ENCODE results near the gene MASTL.
"Not testable (repeated sequence)": the region's sequence is repeated elsewhere in the genome, so short reads cannot be mapped to it uniquely, and the experiment has no call there.

Gene MASTL

DNA sequence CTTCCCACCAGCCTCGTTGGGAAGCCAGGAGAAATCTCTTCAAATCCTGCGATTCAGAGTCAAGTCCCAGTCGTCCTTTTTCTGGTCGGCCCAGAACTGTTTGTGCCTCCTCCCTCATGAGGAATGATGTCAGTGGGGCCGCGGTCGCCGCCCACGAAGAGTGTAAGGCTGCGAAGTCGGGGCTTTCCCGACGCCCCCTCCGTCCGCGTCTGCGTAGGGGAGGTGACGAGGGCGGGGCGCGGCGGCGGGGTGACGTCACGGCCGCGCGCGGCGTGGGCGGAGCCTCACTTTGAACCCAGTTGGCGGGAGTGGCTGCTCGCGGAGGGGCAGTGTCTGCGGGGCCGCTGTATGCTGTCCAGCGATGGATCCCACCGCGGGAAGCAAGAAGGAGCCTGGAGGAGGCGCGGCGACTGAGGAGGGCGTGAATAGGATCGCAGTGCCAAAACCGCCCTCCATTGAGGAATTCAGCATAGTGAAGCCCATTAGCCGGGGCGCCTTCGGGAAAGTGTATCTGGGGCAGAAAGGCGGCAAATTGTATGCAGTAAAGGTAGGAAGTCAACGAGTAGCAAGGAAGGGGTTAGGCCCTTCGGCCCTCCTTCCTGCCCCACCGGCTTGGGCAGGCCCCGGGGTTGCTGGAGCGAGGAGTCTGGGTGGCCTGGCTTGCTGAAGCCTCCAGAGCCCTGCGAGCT lies at the start of gene MASTL:
MASTL (plus strand) TSS at position 287 of the 689 bp plus-strand sequence; CDS start at position 362, 75 bp downstream.
- peak; percentile 90 to 92 for DNase-seq

DNA sequence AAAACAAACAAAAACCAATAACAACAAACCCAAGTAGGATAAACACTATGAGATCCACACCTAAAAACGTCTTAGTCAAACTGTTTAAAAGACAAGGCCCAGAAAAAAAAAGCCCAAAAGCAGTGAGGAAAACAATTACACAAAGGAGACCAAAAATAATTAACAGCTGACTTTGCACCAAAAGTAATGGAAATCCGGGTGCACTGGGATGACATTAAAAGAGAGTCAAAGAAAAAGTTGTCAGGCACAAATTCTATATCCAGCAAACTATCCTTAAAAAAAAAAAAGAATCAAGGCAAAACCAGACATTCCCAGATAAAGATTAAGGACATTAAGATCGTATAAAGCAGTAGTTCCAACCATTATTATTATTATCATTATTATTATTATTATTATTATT lies 47.0 kb upstream of the MASTL start:
- no peak for DNase-seq

DNA sequence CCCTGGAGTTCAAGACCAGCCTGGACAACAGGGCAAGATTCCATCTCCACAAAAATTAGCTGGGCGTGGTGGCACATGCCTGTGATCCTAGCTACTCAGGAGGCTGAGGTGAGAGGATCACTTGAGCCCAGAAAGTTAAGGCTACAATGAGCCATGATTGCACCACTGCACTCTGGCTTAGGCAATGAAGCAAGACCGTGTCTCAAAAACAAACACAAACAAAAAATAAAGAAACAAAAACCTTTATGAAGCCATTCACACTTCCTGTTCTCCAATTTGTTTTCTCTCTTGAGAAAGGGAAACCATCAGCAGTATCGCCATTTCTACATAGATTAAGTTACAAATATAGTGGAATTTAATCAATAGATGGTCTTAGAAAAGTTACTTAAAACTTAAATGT lies 20.8 kb upstream of the MASTL start:
- no peak for DNase-seq

DNA sequence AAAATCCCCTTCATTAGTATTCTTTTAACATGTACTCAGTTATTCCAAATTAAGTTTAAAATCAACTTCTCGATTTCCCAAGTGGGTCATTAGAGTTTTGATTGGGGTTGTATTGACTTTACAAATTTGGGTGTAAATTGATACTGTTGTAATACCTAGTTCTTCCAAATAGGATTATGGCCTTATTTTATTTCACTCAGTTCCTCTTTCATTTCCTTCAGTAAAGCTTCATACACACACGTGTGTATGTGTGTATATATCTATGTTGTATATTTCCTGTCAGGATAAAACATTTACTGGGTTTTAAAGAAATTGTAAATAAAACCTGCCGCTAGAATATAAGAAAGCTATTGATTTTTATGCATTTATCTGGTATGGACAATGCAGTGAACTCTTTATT lies 16.9 kb upstream of the MASTL start:
- DNase-seq: no peak

DNA sequence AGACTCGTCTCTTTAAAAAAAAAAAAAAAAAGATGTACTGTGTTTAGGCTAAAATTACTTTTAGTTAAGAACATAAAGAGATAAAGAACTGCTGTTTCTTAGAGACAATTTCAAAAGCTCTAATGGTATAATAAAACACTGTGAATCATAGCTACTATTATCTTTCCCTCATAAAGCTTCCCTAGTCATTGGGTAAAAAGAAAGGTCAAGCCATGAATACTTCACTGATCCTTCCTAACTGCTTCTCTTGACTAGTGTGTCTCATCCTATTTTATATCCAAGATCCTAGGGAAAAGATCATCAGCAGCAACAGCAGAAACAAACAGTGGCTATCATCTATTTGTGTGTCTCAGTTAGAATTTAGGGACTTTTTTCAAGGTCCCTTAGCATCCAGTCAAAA lies 11.5 kb upstream of the MASTL start:
- no peak for DNase-seq

DNA sequence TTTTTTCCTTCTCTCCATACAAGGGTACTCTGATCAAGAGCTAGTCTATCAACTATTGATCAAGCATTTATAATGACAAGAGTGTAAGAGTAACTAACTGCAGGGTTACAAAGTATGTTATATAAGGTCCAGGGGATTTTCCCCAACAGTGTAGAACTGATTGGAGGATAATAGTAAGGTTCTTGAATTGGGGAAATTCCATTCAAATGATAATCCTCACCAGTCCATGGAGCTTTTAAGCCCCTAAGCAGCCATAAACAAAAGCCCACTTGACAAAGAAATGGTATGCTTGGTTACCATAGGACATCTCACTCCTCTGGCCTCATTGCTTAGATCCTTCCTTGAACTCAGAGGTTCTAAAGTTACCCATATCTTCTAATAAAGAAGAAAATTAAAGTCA lies 9.2 kb upstream of the MASTL start:
- no peak for DNase-seq

DNA sequence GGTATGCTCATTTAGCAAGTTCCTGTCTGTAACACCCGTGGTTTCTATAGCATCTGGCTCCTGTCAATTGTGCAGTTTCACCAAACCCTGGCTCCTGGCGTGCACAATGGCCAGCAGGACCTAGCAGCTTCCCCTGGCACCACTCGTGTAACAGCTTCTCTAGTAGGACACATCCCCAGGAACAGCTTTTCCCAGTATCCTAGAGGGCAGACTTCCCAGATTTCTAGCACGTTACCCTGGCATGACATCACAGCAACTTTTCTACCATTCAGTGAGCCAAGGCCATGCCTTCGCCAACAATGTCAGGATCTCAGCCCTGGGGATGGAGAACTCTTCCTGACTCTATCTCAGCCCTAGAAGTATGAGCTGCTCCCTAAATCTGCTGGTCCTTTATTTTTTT lies 7.5 kb upstream of the MASTL start:
- DNase-seq: no peak

DNA sequence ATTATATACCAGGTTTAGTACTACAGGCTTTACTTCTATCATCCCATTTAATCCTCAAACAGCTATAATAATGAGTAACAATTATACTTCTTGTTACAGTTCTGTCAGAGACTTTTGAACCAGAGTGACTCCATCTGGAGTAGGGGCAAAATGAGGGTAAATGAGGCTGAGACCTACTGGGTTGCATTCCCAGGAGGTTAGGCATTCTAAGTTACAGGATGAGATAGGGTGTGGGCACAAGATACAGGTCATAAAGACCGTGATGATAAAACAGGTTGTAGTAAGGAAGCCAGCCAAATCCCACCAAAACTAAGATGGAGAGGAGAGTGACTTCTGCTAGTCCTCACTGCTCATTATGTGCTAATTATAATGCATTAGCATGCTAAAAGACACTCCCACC lies 4.9 kb upstream of the MASTL start:
- DNase-seq: no peak

DNA sequence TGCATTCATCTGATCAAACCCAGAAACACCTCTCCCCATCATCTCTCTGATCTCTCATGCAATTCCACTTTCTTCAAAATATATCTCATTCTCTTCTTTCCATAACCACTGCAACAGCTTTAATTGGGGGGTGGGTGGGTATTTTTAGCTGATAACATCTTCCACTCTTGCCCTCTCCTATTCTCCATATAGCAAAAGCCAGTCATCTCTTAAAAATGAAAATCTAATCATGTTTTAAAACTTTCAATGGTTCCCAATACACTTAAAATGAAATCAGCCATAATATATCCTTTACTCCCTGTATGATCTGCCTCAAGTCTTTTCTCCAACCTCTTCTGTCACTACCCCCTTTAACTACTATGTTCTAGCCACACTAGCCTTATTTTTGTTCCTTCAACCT lies 2.5 kb upstream of the MASTL start:
- DNase-seq: no peak

DNA sequence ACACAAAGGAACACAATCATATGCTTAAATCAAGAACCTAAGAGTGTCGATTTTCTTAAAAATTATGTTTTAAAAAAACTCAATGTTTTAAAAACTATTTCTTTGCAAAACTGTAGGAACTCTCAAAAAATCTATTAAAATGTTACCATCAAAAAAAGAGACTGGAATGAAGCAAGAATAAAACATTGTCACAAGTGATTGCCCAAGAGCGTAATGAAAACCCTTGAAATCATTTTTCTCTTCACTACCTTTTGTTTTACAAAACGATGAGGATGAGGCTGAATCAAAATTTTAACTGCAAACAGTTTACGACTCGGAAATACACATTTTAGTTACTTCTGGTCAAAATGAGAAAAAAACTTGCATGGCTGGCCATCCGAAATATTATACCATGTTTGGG lies 1.8 kb upstream of the MASTL start:
- DNase-seq: no peak

DNA sequence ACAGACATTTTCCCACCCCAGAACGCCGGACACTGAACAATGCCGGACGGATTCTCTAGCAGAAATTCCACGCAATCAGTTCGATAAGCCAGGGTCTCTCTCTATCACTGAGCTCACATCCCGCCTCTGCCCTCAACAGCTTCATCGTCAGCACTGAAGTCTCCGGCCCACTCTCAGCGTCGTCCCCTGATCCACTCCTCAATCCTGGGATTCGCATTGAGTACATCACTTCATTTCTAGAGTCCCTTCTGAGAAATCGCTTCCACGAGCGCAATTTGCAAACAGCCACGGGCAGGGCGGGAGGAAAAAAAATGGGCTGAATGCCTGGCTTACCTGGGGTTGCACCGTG lies 1.3 kb upstream of the MASTL start:
- DNase-seq: no peak

DNA sequence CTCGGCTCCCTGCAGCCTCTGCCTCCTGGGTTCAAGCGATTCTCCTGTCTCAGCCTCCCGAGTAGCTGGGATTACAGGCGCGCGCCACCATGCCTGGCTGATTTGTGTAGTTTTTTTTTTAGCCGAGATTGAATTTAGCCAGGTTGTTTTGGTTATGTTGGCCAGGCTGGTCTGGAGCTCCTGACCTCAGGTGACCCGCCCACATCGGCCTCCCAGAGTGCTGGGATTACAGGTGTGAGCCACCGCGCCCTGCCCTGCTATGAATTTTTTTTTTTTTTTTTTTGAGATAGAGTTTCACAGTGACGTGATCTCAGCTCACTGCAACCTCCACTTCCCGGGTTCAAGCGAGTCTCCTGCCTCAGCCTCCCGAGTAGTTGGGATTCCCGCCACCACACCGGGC lies 1.4 kb downstream of the MASTL start:
- DNase-seq: not testable (repeated sequence)

DNA sequence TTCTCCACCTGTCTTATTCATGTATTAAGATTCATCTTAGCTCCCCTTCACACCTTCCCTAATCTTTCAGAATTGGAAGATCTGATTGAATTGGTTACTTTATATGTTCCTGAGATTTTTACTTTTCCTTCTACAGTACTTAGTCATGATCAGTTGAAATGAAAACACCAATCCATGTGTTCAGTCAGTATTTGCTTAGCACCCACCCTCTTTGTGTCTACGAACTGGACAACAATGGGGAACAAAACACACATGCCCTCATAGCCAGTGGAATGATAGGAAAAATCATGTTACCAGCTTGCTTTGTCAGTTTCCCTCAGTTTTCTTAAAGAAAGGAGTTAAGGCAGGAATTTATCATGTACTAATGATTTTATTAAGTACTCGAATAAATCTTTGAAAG lies 2.0 kb downstream of the MASTL start:
- no peak for DNase-seq

DNA sequence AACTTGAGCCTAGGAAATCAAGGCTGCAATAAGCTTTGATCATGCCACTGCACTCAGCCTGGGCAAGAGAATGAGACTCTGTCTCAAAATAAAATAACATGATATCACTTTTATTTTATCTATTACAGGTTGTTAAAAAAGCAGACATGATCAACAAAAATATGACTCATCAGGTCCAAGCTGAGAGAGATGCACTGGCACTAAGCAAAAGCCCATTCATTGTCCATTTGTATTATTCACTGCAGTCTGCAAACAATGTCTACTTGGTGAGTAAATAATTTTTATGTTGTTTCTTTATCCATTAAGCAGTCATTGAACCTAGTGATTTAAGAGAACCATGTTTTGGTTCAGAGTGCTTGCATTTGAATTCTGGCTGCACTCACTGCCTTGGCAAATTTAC lies 3.3 kb downstream of the MASTL start:
- no peak for DNase-seq

DNA sequence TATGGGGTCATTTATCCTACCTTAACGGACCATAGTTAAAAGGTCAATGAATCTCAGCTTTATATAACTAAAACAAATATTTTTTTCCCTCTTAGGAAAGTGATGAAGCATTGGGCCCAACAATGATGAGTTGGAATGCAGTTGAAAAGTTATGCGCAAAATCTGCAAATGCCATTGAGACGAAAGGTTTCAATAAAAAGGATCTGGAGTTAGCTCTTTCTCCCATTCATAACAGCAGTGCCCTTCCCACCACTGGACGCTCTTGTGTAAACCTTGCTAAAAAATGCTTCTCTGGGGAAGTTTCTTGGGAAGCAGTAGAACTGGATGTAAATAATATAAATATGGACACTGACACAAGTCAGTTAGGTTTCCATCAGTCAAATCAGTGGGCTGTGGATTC lies 14.7 kb downstream of the MASTL start:
- no peak for DNase-seq

DNA sequence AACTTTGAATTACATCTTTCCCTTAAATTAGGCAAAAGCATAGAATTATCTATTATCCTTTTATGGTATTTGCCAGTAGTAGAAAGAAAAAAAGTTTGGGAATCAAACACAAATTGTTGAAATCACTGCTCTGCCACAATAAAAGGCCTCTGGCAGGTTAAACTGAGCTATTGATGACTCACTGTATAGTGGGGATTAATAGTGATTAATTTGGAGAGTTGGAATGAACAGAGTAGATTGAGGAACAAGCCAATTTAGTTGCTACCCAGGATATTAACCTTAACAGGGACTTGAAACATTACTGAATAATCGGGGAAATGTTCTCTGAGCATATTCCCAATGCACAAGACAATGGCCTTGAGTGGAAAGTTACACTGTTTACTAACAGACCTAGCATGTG lies 33.1 kb downstream of the MASTL start:
- DNase-seq: no peak

DNA sequence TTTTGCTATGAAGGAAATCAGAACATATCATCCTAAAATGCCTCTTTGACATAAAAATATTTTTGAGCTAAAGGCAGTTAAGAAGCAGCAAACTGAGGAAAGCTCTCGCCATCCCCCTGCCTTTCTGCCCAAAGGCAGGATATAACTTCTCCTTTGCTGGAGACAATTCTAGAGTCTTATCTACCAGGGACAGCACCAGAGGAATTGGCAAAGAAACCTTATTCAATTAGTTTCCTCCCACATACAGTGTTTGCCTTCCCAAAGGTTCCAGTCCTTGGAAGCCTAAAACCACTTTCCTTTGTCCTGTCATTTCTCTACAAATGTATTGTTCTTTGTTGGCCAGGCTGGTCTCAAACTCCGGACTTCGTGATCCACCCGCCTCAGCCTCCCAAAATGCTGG lies 33.7 kb downstream of the MASTL start:
- DNase-seq: no peak

DNA sequence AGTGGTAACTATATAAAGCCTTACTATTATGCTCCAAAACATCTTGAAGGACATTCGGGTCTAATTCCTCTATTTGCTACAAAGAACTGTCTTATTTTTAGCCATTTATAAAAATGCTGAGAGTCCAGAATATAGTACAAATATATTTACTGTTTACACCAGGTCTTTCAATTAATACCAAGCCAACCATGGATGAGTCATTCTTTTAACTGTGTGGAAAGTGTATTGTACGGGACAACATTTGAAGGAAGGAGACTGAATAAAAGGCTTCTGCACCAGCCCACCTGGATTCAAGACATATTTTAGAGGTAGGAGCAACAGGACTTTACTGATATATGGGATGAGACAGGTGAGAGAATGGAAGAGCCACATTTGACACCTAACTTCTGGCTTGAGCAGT lies 35.4 kb downstream of the MASTL start:
- no peak for DNase-seq

DNA sequence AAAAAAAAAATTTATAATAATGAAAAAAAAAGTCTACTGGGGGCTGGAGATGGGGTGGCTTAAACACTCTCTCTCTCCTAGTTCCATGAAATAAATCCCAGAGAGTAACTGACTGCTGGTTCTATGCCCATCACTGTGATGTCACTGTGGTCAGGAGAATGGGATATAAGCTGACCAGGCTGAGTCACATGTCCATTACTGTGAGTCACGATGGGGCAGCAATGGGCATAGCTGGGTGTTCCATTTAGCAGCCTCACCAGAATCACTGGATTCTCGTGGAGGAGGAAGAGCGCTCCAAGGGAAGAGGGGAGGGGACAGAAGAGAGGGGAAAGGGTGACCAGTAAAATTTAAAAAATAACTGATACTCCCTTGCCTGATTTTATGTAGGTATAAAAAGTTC lies 37.1 kb downstream of the MASTL start:
- DNase-seq: no peak

DNA sequence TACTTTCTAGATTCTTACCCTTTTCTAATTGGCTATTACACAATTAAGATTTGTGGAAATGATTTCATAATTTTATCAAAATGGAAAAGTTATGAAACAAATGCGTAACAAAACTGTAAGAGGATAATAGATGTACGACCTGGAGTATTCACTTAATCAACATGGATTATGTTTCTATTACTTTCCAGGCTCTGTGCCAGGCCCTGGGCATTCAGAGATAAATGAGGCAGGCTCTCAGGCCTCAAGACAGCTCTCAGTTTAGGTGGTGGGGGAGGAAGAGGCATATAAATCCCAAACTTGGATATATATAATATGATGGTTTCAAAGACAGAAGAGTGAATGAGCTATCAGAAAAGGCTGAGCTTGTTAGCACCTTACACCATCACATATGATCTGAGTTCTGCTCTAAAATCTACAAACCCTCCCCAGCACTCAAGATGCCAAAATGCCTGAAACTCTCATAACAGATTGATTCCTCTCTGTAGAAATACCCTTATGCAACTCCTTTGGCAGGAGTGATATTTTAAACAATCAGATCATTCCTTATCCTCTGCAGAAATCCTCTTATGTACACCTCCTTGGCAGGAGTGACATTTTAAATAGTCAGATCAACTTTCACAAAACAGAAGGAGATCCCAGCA lies 42.9 kb downstream of the MASTL start:
- no peak for DNase-seq

DNA sequence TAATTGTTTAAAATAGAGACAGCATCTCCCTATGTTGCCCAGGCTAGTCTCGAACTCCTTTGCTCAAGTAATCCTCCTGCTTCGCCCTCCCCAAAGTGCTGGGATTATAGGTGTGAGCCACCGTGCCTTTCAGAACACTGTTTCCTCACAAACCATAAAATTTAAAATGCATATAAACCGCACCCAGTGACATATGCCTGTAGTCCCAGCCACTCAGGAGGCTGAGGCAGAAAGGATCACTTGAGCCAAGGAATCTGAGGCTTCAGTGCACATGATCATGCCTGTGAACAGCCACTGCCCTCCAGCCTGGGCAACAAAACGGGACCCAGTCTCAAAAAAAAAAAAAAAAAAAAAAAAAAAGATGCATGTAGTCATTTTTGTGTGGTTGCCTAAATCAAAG lies 48.7 kb downstream of the MASTL start:
- no peak for DNase-seq

DNA sequence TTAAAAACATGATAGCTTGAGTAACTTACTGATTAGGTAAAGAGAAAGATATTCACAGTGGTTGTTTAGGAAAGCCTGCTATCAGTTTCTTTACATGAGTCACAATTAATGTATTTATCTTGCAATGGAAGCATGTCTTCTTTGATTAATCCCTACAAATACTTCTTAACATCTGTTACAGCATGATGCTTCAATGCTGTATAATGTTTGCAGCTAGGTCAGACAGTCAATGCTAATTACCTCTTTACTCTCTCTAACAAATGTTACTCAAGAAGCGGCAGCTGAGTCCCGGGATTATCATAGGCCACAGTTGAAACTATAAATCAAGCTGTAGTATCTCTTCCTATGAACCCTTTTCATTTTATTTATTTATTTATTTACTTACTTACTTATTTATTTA lies 52.2 kb downstream of the MASTL start:
- DNase-seq: no peak

DNA sequence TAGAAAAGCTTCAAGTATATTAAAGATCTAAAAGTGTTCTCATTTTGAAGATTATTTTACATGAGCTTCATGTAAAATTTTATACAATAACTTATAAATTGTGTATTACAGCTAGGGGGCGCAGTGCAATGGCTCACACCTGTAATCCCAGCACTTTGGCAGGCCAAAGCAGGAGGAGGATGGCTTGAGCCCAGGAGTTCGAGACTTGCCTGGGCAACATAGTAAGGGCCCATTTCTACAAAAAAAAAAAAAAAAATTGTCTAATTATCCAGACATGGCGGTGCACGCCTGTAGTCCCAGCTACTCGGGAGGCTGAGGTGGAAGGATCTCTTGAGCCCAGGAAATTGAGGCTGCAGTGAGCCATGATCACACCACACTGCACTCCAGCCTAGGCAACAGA lies 68.8 kb downstream of the MASTL start:
- DNase-seq: peak; percentile 39

DNA sequence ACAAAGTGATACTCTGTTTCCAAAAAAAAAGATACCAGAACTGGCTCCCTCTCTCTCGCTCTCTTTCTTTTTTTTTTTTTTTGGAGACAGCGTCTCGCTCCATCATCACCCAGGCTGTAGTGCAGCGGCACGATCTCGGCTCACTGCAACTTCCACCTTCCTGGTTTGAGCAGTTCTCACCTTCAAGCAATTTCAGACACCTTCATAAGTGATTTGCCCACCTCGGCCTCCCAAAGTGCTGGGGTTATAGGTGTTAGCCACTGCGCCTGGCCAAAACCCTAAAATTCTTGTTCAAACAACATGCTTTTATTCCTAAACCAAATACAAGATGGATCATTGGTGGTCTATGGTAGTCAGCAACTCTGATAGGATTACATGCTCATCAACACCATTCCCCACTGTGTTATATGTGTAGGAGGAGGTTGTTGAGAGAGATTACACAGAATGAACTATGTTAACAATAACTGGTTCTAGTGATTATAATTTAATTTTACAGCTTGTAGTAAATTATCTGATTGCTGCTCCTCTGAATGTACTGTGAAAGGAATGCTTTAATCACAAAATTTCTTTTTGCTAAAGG lies 69.9 kb downstream of the MASTL start:
- no peak for DNase-seq

Data from activated CD4-positive, alpha-beta T cell treated with anti-CD3 and anti-CD28 coated beads, Interleukin-2, amount 50 U/mL, for 48 hours (primary cell).